Omental fat pad (tissue), 4 donors: ENCODE results near the gene ARHGAP9. TPM values are rescaled to one million over a fixed set of nuclear protein-coding genes. Genes with fewer than 3 reads are reported as not detected.
"Not testable (repeated sequence)": the region's sequence is repeated elsewhere in the genome, so short reads cannot be mapped to it uniquely, and the experiment has no call there.

ENCODE experiments used
- ATAC-seq: fragments of 150-250 bp; one replicate; pipeline ENCODE4 v1.9.1; 2016; ENCODE audit warnings: mild to moderate bottlenecking, moderate library complexity; ENCODE audit not compliant: low FRiP score
- DNase-seq: peaks from one replicate; pipeline ENCODE4 v3.0.0-alpha.2; 2019; ENCODE audit warnings: low spot score
- total RNA-seq, 4 donors: library from RNA; depleted of rRNA; stranded (reverse); fragments of >200 nt; gene quantifications; one replicate each; pipeline ENCODE4 v1.1.0, GENCODE V29; 2016
- TF ChIP-seq, protein P1 (sequence below), 3 donors: fragments of 450-650 bp; IDR thresholded peaks; one replicate each; pipeline ENCODE4 v1.5.1; 2016 to 2017; ENCODE audit warnings: antibody characterized with exemption in 3 of 3, mild to moderate bottlenecking in 3 of 3, moderate library complexity in 2 of 3

The ARHGAP9 gene
- total RNA-seq, 4 donors from 2014 or later = 13.8 to 85.6 (median 29.8) TPM

DNA sequence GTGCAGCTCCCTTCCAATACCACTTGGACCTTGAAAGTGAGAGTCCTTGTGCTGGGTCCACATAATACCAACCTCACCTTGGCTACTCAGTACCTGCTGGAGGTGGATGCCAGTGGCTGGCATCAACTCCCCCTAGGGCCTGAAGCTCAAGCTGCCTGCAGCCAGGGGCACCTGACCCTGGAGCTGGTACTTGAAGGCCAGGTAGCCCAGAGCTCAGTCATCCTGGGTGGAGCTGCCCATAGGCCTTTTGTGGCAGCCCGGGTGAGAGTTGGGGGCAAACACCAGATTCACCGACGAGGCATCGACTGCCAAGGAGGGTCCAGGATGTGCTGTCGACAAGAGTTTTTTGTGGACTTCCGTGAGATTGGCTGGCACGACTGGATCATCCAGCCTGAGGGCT, 30.3 kb downstream of the ARHGAP9 start:
- ATAC-seq (no peak), DNase-seq (no peak)
- TF ChIP-seq, protein P1, sequence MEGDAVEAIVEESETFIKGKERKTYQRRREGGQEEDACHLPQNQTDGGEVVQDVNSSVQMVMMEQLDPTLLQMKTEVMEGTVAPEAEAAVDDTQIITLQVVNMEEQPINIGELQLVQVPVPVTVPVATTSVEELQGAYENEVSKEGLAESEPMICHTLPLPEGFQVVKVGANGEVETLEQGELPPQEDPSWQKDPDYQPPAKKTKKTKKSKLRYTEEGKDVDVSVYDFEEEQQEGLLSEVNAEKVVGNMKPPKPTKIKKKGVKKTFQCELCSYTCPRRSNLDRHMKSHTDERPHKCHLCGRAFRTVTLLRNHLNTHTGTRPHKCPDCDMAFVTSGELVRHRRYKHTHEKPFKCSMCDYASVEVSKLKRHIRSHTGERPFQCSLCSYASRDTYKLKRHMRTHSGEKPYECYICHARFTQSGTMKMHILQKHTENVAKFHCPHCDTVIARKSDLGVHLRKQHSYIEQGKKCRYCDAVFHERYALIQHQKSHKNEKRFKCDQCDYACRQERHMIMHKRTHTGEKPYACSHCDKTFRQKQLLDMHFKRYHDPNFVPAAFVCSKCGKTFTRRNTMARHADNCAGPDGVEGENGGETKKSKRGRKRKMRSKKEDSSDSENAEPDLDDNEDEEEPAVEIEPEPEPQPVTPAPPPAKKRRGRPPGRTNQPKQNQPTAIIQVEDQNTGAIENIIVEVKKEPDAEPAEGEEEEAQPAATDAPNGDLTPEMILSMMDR (IDR thresholded peaks at IDR 0.05) = no peak

DNA sequence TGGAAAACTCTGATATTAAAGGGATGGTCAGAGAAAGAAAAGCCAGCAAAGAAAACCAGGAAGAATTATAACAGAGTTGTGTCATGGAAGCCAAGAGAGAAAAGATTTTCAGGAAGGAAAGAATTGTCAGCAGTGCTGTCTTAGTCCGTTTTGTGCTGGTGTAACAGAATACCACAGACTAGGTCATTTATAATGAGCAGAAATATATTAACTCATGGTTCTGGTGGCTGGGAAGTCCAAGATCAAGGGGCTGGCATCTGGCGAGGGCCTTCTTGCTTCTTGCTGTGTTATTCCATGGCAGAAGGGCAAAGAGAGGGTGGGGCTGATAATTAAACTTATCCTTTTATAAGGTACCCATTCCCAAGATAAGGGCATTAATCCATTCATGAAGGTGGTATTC, 31.0 kb downstream of the ARHGAP9 start:
- TF ChIP-seq, protein P1 (IDR thresholded peaks at IDR 0.05) = no peak
- DNase-seq (no peak), ATAC-seq (no peak)

DNA sequence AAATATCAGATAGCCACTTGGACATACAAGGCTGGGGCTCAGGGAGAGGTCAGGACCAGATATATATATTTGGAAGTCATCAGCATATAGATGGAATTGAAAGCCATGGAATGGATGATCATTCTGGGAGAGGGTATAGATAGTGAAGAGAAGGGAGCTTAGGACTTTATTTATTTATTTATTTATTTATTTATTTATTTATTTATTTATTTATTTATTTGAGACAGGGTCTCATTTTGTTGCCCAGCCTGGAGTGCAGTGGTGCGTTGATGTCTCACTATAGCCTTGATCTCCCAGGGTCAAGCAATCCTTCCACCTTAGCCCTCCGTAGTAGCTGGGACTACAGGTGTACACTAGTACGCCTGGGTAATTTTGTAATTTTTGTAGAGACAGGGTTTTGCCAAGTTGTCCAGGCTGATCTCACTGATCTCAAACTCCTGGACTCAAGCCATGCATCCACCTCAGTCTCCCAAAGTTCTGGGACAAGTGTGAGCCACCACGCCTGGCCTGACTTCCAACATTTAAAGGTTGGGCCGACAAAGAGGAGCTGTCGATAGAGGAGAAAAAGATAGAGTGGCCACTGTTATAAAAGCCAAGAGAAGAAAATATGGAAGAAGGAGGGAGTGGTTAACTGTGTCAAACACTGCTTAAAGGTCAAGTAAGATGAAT, 33.2 kb downstream of the ARHGAP9 start:
- ATAC-seq (no peak), DNase-seq (no peak)

DNA sequence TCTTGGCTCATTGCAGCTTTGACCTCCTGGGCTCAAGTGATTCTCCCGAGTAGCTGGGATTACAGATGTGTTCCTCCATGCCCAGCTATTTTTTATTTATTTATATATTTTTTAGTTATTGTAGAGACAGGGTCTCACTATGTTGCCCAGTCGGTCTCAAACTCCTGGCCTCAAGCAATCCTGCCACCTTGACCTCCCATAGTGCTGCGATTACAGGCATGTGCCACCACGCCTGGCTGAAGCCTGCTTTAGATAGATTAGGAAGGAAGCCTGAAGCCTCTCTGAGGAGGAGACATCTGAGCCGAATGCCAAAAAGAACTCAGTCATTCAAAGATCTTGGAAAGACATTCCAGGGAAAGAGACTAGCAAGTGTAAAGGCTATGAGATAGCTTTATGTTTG, 34.9 kb downstream of the ARHGAP9 start:
- ATAC-seq (no peak), DNase-seq (no peak)
- TF ChIP-seq, protein P1 (IDR thresholded peaks at IDR 0.05) = no peak

More for the DNA sequence above, 33.2 kb downstream of the ARHGAP9 start:
- TF ChIP-seq, protein P1 (IDR thresholded peaks at IDR 0.05) = no peak

DNA sequence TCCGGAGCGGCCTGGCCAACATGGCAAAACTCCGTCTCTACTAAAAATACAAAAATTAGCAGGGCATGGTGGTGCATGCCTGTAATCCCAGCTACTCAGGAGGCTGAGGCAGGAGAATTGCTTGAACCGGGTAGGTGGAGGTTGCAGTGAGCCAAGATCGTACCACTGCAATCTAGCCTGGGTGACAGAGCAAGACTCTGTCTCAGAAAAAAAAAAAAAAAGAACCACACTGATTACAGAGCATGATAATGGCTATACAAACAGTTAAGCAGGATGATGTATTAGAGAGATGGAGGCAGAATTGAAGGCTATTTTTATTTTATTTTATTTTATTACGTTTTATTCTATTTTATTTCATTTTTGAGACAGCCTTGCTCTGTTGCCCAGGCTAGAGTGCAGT, 35.3 kb downstream of the ARHGAP9 start:
- not testable (repeated sequence) for ATAC-seq, DNase-seq

DNA sequence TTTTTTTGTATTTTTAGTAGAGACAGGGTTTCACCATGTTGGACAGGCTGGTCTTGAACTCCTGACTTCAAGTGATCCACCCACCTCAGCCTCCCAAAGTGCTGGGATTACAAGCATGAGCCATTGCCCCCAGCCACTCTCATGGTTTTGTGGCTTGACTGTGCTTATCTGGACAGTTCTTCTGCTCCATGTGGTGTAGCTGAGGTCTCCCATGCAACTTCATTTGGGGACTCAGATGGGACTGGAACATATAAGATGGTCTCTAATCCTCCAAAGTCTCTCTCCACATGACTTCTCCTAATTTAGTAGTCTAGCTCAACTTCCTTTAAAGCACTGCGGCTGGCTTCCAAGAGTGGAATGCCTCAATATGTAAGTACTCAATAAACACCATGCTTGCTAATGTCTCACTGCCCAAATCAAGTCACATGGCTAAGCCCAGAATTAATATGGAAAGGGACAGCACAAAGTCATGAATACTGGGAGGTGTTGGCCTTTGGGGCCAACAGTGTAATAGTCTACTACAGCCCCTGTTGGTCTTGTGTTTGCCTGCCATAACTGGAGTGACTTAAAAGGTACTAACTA, 37.7 kb downstream of the ARHGAP9 start:
- DNase-seq (no peak), ATAC-seq (no peak)
- TF ChIP-seq, protein P1 (IDR thresholded peaks at IDR 0.05) = no peak

DNA sequence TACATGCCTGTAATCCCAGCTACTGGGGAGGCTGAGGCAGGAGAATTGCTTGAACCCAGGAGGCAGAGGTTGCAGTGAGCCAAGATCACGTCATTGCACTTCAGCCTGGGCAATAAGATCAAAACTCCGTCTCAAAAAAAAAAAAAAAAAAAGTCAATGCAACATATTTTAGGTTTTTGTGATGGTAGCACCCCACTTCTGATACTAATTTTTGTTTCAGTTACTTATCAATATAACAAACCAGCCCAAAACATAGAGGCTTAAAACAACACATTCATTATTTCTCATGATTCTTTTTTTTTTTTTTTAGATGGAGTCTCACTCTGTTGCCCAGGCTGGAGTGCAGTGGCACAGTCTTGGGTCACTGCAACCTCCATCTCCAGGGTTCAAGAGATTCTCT, 38.3 kb downstream of the ARHGAP9 start:
- not testable (repeated sequence) for DNase-seq, ATAC-seq

DNA sequence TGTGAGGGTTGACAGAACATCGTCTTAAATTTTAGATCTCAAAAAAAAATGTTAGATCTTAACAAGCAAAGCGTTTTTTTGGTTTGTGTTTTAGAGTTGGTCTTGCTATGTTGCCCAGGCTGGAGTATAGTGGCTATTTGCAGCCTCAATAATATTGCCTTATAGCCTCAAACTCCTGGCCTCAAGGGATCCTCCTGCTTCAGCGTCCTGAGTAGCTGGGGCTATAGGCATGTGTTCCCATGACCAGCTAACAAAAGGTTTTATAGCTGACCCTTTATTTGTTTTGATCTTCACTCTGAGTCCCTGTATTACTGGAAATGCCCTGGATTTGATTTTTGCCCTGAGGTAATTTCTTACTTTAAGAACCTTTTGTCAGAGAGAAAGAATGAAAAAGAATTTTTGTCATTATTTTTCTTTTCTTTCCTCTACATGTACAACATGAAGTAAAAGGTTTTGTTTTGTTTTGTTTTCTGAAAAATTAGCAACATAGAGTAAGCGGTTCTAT, 39.9 kb downstream of the ARHGAP9 start:
- ATAC-seq (no peak), DNase-seq (no peak)
- TF ChIP-seq, protein P1 (IDR thresholded peaks at IDR 0.05) = no peak
